SU-DHL-6 (cell line): ENCODE results near the gene ATP6V0A1.

ENCODE experiments used
- H2AFZ ChIP-seq: fragments of 200-600 bp; sonication (generic); 2 replicates; pipeline ENCODE4 v1.6.1; 2014; ENCODE audit warnings: low read depth, mild to moderate bottlenecking, moderate library complexity, mixed read lengths, antibody characterized with exemption, low read length; ENCODE audit not compliant: severe bottlenecking
- H3F3A ChIP-seq: fragments of 200-600 bp; shearing (Covaris generic); 2 replicates; pipeline ENCODE4 v1.6.0; 2016; ENCODE audit warnings: antibody characterized with exemption, mild to moderate bottlenecking; ENCODE audit not compliant: insufficient read depth
- H3K27ac ChIP-seq: fragments of 200-600 bp; sonication (generic); 2 replicates; pipeline ENCODE4 v1.5.1; 2016; ENCODE audit warnings: low read depth, mild to moderate bottlenecking, low read length, moderate library complexity, mixed read lengths
- H3K27me3 ChIP-seq: fragments of 200-600 bp; sonication (generic), shearing (Covaris generic); 2 replicates; pipeline ENCODE4 v1.6.0; 2014; ENCODE audit warnings: mild to moderate bottlenecking, low read length
- H3K36me3 ChIP-seq: fragments of 200-600 bp; sonication (generic); 2 replicates; pipeline ENCODE4 v1.6.1; 2014; ENCODE audit warnings: mild to moderate bottlenecking, low read length, mixed read lengths
- H3K4me2 ChIP-seq: fragments of 300-600, 200-600 bp; shearing (Covaris generic), sonication (generic); 2 replicates; pipeline ENCODE4 v1.6.0; 2014; ENCODE audit warnings: low read length, low read depth, mild to moderate bottlenecking; ENCODE audit not compliant: poor library complexity, severe bottlenecking
- H3K4me3 ChIP-seq: fragments of 200-600 bp; sonication (generic); 2 replicates; pipeline ENCODE4 v1.5.1; 2014; ENCODE audit warnings: antibody characterized with exemption, low read length, mild to moderate bottlenecking, mixed read lengths; ENCODE audit not compliant: insufficient read depth, poor library complexity, severe bottlenecking
- H3K79me2 ChIP-seq: fragments of 200-600 bp; sonication (generic); 2 replicates; pipeline ENCODE4 v1.6.1; 2014; ENCODE audit warnings: mild to moderate bottlenecking, low read length, moderate library complexity; ENCODE audit not compliant: insufficient read depth
- H3K9ac ChIP-seq: fragments of 200-600 bp; sonication (generic); 2 replicates; pipeline ENCODE4 v1.7.0; 2014; ENCODE audit warnings: mild to moderate bottlenecking, low read length
- H3K9me2 ChIP-seq: fragments of 200-600 bp; sonication (generic); replicated peaks from 2 replicates; pipeline ENCODE4 v1.6.1; 2014; ENCODE audit warnings: low read length; ENCODE audit not compliant: insufficient read depth
- H3K9me3 ChIP-seq: fragments of 200-600 bp; sonication (generic); 2 replicates; pipeline ENCODE4 v1.6.1; 2014; ENCODE audit warnings: low read length, mixed read lengths; ENCODE audit not compliant: insufficient read depth
- H4K20me1 ChIP-seq: fragments of 200-600 bp; sonication (generic); 2 replicates; pipeline ENCODE4 v1.6.1; 2014; ENCODE audit warnings: low read depth, mild to moderate bottlenecking, antibody characterized with exemption, low read length, moderate library complexity, mixed read lengths
- CTCF ChIP-seq: fragments of 200-600 bp; sonication (generic); IDR thresholded peaks from one replicate; pipeline ENCODE4 v1.5.1; 2017; ENCODE audit warnings: antibody characterized with exemption, mild to moderate bottlenecking, low read length, moderate library complexity; ENCODE audit not compliant: insufficient read depth, poor library complexity, severe bottlenecking
- EZH2phosphoT487 ChIP-seq: fragments of 200-600 bp; sonication (generic), shearing (Covaris generic); conservative IDR thresholded peaks from 2 replicates; pipeline ENCODE4 v1.6.1; 2018; ENCODE audit warnings: mild to moderate bottlenecking, antibody characterized with exemption, low read length, moderate library complexity, mixed read lengths

ATP6V0A1 gene

GRCh38 chr17:42560246-42560645 lies 101.6 kb downstream of the ATP6V0A1 start:
- Histone ChIP-seq H3K4me2 (peak overlapping the region; percentile 14), H3K9me3 (no peaks in the 10 kb centered on the region), H3K4me3 (no peak overlapping the region), H3K9me2 (no peaks in the 10 kb centered on the region), H3F3A (no peaks in the 10 kb centered on the region; the same call in 1 of the 2 replicates), H3K27ac (no peak overlapping the region), H3K36me3 (no peaks in the 10 kb centered on the region), H2AFZ (no peak overlapping the region), H4K20me1 (no peaks in the 10 kb centered on the region), H3K9ac (no peak overlapping the region), H3K27me3 (no peaks in the 10 kb centered on the region), H3K79me2 (peaks cover 27% of the 10 kb centered on the region)
- no peak for TF ChIP-seq CTCF
- no peak for TF ChIP-seq EZH2phosphoT487

- Histone ChIP-seq H3K4me2 (peak within 1 kb of the TSS; percentile 80), H2AFZ (peak within 1 kb of the TSS; percentile 70), H3K9me2 (no peaks in the 10 kb centered on the region), H3K9ac (peak within 1 kb of the TSS; percentile 85), H3F3A (peaks cover 5% of the 10 kb centered on the region; the same call in 1 of the 2 replicates), H3K27ac (peak within 1 kb of the TSS; percentile 59), H3K27me3 (no peaks in the 10 kb centered on the region), H3K36me3 (no peaks in the 10 kb centered on the region), H4K20me1 (no peaks in the 10 kb centered on the region), H3K79me2 (peaks cover 27% of the 10 kb centered on the region), H3K9me3 (no peaks in the 10 kb centered on the region), H3K4me3 (peak within 1 kb of the TSS; percentile 66)
- TF ChIP-seq EZH2phosphoT487 (no peak), CTCF (no peak)
Measured at GRCh38 chr17:42561897-42562387, 103.3 kb downstream of the ATP6V0A1 start, which contains the start of gene COASY. COASY (plus strand) TSS chr17:42562148; CDS start chr17:42562623, 475 bp downstream.

- Histone ChIP-seq H4K20me1 (no peaks in the 10 kb centered on the region), H3K27ac (peak overlapping the region; percentile 59), H3K4me3 (peak overlapping the region; percentile 66), H3K27me3 (no peaks in the 10 kb centered on the region), H3K36me3 (no peaks in the 10 kb centered on the region), H2AFZ (no peak overlapping the region), H3K79me2 (peaks cover 32% of the 10 kb centered on the region), H3K9ac (peak overlapping the region; percentile 85), H3F3A (peaks cover 5% of the 10 kb centered on the region; the same call in 1 of the 2 replicates), H3K9me3 (no peaks in the 10 kb centered on the region), H3K4me2 (peak overlapping the region; percentile 80), H3K9me2 (no peaks in the 10 kb centered on the region)
- TF ChIP-seq CTCF, result no peak
- TF ChIP-seq EZH2phosphoT487, result no peak
Measured at GRCh38 chr17:42562388-42563142, 103.9 kb downstream of the ATP6V0A1 start.
